T-cell (primary cell): ENCODE data around the gene ZNF256. TPM values are rescaled to one million over a fixed set of nuclear protein-coding genes. Genes with fewer than 3 reads are reported as not detected.

ENCODE experiments used
- ATAC-seq, 4 experiments: fragments of 200-7000 bp in 3 of 4; fragments of 150-1000 bp in 1 of 4; cut with Tn5 transposase; replicated peaks in 1 of 4; 1 replicate in 3 of 4; 2 replicates in 1 of 4; pipeline ENCODE4 v1.10.0; 2021; ENCODE audit warnings: moderate library complexity in 3 of 4, mild to moderate bottlenecking in 2 of 4, moderate number of reproducible peaks in 1 of 4
- CTCF ChIA-PET, 2 donors: fragments of 300-600 bp; sonication (Branson Sonifier 250); formaldehyde crosslinking; loops; one replicate each; lab custom pipeline; 2022; ENCODE audit warnings: antibody characterized with exemption in 2 of 2; lab: Charles Lee
- POLR2A ChIA-PET, 2 donors: fragments of 300-600 bp; sonication (Branson Sonifier 250); formaldehyde crosslinking; loops; one replicate each; lab custom pipeline; 2022; ENCODE audit warnings: antibody characterized with exemption in 2 of 2; lab: Charles Lee
- DNase-seq, 35 experiments: peaks; one replicate each; pipeline versions ENCODE4 v3.0.0 to v3.0.0-alpha.2; 2013 to 2023
- H3K27ac ChIP-seq: one replicate; pipeline ENCODE4 v1.5.1; 2013; ENCODE audit warnings: low read length
- H3K27me3 ChIP-seq, 2 experiments: replicated peaks in 1 of 2; 1 replicate in 1 of 2; 2 replicates in 1 of 2; pipeline versions ENCODE4 v1.6.1 to v1.7.0; 2013; ENCODE audit warnings: low read length in 1 of 2, mixed read lengths in 1 of 2; ENCODE audit not compliant: control insufficient read depth in 2 of 2, insufficient read depth in 2 of 2; ENCODE audit errors: extremely low read depth in 1 of 2
- H3K36me3 ChIP-seq, 2 donors: 1 replicate in 1 of 2; 2 replicates in 1 of 2; pipeline versions ENCODE4 v1.6.1 to v1.7.0; 2013; ENCODE audit warnings: low read length in 1 of 2; ENCODE audit not compliant: control insufficient read depth in 2 of 2, insufficient read depth in 1 of 2; ENCODE audit errors: extremely low read depth in 1 of 2
- H3K4me1 ChIP-seq, 2 experiments: 1 replicate in 1 of 2; 2 replicates in 1 of 2; pipeline versions ENCODE4 v1.6.1 to v1.7.0; 2013; ENCODE audit warnings: low read length in 2 of 2, mixed read lengths in 1 of 2; ENCODE audit not compliant: insufficient read depth in 2 of 2, control insufficient read depth in 1 of 2; ENCODE audit errors: extremely low read depth in 1 of 2
- H3K4me3 ChIP-seq, 2 donors: 1 replicate in 1 of 2; 2 replicates in 1 of 2; pipeline versions ENCODE4 v1.5.1 to v1.7.0; 2013; ENCODE audit warnings: mild to moderate bottlenecking in 2 of 2, low read length in 1 of 2, moderate library complexity in 1 of 2; ENCODE audit not compliant: control insufficient read depth in 1 of 2; ENCODE audit errors: extremely low read depth in 1 of 2
- H3K9me3 ChIP-seq: 2 replicates; pipeline ENCODE4 v1.7.0; 2013
- H3K27ac Mint-ChIP-seq, 2 donors: one replicate each; pipeline ENCODE4 v1.8.0; 2020 to 2021; ENCODE audit warnings: mild to moderate bottlenecking in 2 of 2, mixed read lengths in 2 of 2
- H3K27me3 Mint-ChIP-seq, 2 donors: one replicate each; pipeline ENCODE4 v1.8.0; 2021 to 2022; ENCODE audit warnings: mixed read lengths in 2 of 2
- H3K36me3 Mint-ChIP-seq: one replicate; pipeline ENCODE4 v1.8.0; 2021; ENCODE audit warnings: mixed read lengths
- H3K4me1 Mint-ChIP-seq, 3 donors: one replicate each; pipeline ENCODE4 v1.8.0; 2020 to 2022; ENCODE audit warnings: mixed read lengths in 3 of 3, mild to moderate bottlenecking in 1 of 3
- H3K4me3 Mint-ChIP-seq, 3 donors: one replicate each; pipeline ENCODE4 v1.8.0; 2020 to 2022; ENCODE audit warnings: mild to moderate bottlenecking in 3 of 3, mixed read lengths in 3 of 3, moderate library complexity in 3 of 3
- H3K9me3 Mint-ChIP-seq, 3 donors: one replicate each; pipeline ENCODE4 v1.8.0; 2020 to 2022; ENCODE audit warnings: mixed read lengths in 3 of 3
- WGBS: methylation state at CpG from one replicate; pipeline ENCODE4 v1.1.5; 2013; ENCODE audit warnings: missing lambda C conversion rate; ENCODE audit not compliant: insufficient coverage; 5-methylcytosine and 5-hydroxymethylcytosine counted together
- total RNA-seq, 35 experiments: library from RNA in 6 of 35; stranded (reverse) in 6 of 35; fragments of 120-200 nt in 1 of 35; gene quantifications; one replicate each; pipeline versions ENCODE4 v1.2.1 to v1.2.4 and lab custom pipeline; 2013 to 2026

ZNF256 gene
- total RNA-seq, 5 donors from 2014 or later (not counting 1 experiment from before 2014, with no cell fraction given): 9.7 to 13.6 (median 12.0) TPM

DNA sequence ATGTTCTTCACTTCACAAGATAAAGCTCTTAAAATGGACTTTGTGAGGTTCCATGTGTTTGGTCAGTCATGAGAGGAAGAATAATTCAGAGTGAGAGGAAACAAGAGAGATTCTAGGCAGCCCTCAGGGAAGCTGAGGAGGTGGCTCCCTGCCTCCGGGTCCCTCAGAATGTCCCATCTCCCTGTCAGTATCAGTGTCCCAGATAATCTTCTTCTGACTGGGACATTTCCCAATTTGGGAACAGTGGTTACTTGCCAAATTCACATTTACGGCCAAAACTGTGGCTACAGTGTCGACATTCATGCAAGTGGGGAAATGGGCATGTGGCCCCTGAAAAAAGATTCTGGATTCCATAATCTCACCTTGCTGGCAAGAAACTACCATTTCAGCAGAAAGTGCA, 40.1 kb downstream of the ZNF256 start:
- Histone ChIP-seq H3K4me3 (no peak overlapping the region), H3K4me1 (no peaks in the 10 kb centered on the region), H3K9me3 (no peaks in the 10 kb centered on the region), H3K27me3 (no peaks in the 10 kb centered on the region), H3K27ac (no peak overlapping the region), H3K36me3 (peaks cover 5 to 22% of the 10 kb centered on the region in 2 donors)
- DNase-seq (no peak), ATAC-seq (no peak)
- POLR2A ChIA-PET: no interaction called here
- Mint-ChIP-seq H3K9me3 (peaks cover 9 to 39% (median 35%) of the 10 kb centered on the region in 3 donors), H3K4me1 (peaks cover 6 to 11% (median 9%) of the 10 kb centered on the region in 3 donors), H3K27me3 (no peaks in the 10 kb centered on the region), H3K4me3 (no peak overlapping the region), H3K36me3 (peaks cover 64% of the 10 kb centered on the region), H3K27ac (no peak overlapping the region)
- WGBS: 100% methylated on average over 3 of the region's 3 CpGs
- CTCF ChIA-PET: interaction anchor here in 1 of 2 donors (0.5 kb wide), 1 partner anchor 502 kb away, joined by 6 read pairs; no protein-coding TSS in a partner anchor

GRCh38 chr19:57905258-57905657, 42.2 kb downstream of the ZNF256 start:
- WGBS: 95% methylated on average over 2 of the region's 6 CpGs
- Mint-ChIP-seq H3K36me3 (peaks cover 44% of the 10 kb centered on the region), H3K27ac (no peak overlapping the region), H3K4me1 (peaks cover 3 to 6% (median 5%) of the 10 kb centered on the region in 3 donors), H3K9me3 (peaks cover 0 to 35% (median 23%) of the 10 kb centered on the region in 3 donors), H3K4me3 (no peak overlapping the region), H3K27me3 (no peaks in the 10 kb centered on the region)
- no peak overlapping the region for H3K27ac ChIP-seq
- CTCF ChIA-PET: no interaction called here
- no peaks in the 10 kb centered on the region for H3K9me3 ChIP-seq
- H3K27me3 ChIP-seq: no peaks in the 10 kb centered on the region
- H3K4me3 ChIP-seq: no peak overlapping the region
- POLR2A ChIA-PET: no interaction called here
- no peak for DNase-seq
- peaks cover 0 to 1% of the 10 kb centered on the region in 2 donors for H3K36me3 ChIP-seq
- no peaks in the 10 kb centered on the region for H3K4me1 ChIP-seq
- ATAC-seq: no peak

- no peaks in the 10 kb centered on the region for H3K4me1 ChIP-seq
- Mint-ChIP-seq H3K4me3 (no peak overlapping the region), H3K27me3 (no peaks in the 10 kb centered on the region), H3K27ac (no peak overlapping the region), H3K36me3 (peaks cover 34% of the 10 kb centered on the region), H3K4me1 (peaks cover 3 to 6% (median 5%) of the 10 kb centered on the region in 3 donors), H3K9me3 (peaks cover 0 to 37% (median 23%) of the 10 kb centered on the region in 3 donors)
- WGBS: 93% methylated on average over 5 of the region's 7 CpGs
- ChIA-PET CTCF (no interaction called here), POLR2A (no interaction called here)
- H3K27ac ChIP-seq: no peak overlapping the region
- no peak overlapping the region for H3K4me3 ChIP-seq
- no peak for DNase-seq
- no peak for ATAC-seq
- no peaks in the 10 kb centered on the region for H3K36me3 ChIP-seq
- H3K9me3 ChIP-seq: no peaks in the 10 kb centered on the region
- no peaks in the 10 kb centered on the region for H3K27me3 ChIP-seq
Measured at GRCh38 chr19:57903618-57904184, 43.8 kb downstream of the ZNF256 start.

GRCh38 chr19:57900311-57900710, 47.2 kb downstream of the ZNF256 start:
- peaks cover 15% of the 10 kb centered on the region for H3K36me3 Mint-ChIP-seq
- no peak overlapping the region for H3K27ac Mint-ChIP-seq
- peaks cover 7 to 30% (median 11%) of the 10 kb centered on the region in 3 donors for H3K9me3 Mint-ChIP-seq
- no peaks in the 10 kb centered on the region for H3K27me3 ChIP-seq
- peaks cover 3 to 6% (median 5%) of the 10 kb centered on the region in 3 donors for H3K4me1 Mint-ChIP-seq
- no peaks in the 10 kb centered on the region for H3K27me3 Mint-ChIP-seq
- no peaks in the 10 kb centered on the region for H3K4me1 ChIP-seq
- no peak overlapping the region for H3K4me3 ChIP-seq
- ChIA-PET CTCF (no interaction called here), POLR2A (interaction anchor here in 1 of 2 donors (0.6 kb wide), 1 partner anchor 596 kb away, joined by 3 read pairs; no protein-coding TSS in a partner anchor)
- ATAC-seq: no peak
- no peak for DNase-seq
- H3K4me3 Mint-ChIP-seq: no peak overlapping the region
- WGBS: 20% methylated on average over 1 of the region's 5 CpGs
- no peak overlapping the region for H3K27ac ChIP-seq
- no peaks in the 10 kb centered on the region for H3K36me3 ChIP-seq
- H3K9me3 ChIP-seq: no peaks in the 10 kb centered on the region

Other genes starting within 250 kb of the ZNF256 start
- 10 to 100 TPM in 2 of 5 donors, 1 to 10 TPM in 3; 6.3 to 16.2 (median 7.7) TPM for gene ZNF154, start 238.5 kb downstream of the ZNF256 start, total RNA-seq
- 10 to 100 TPM; 15.2 to 32.8 (median 30.4) TPM for gene ZNF671, start 220.1 kb downstream of the ZNF256 start, total RNA-seq
- 10 to 100 TPM; 14.3 to 36.5 (median 26.9) TPM for gene ZNF776, start 200.9 kb downstream of the ZNF256 start, total RNA-seq
- 10 to 100 TPM; 34.0 to 46.9 (median 40.1) TPM for gene ZNF586, start 178.0 kb downstream of the ZNF256 start, total RNA-seq
- gene ZNF552, start 132.8 kb downstream of the ZNF256 start, total RNA-seq: 10 to 100 TPM; 12.7 to 18.9 (median 16.2) TPM
- gene ZNF587B, start 117.4 kb downstream of the ZNF256 start, total RNA-seq: 10 to 100 TPM; 16.5 to 27.7 (median 22.8) TPM
- gene ZNF587, start 97.8 kb downstream of the ZNF256 start, total RNA-seq: 10 to 100 TPM; 56.6 to 60.5 (median 56.8) TPM
- gene ZNF814, start 58.7 kb downstream of the ZNF256 start, total RNA-seq: 10 to 100 TPM; 22.1 to 38.8 (median 36.2) TPM
- 10 to 100 TPM; 23.6 to 39.7 (median 36.6) TPM for gene ZNF417, start 31.1 kb downstream of the ZNF256 start, total RNA-seq
- 1 to 10 TPM; 2.3 to 9.0 (median 6.3) TPM for gene ZNF418, start 12.3 kb downstream of the ZNF256 start, total RNA-seq
- gene C19orf18, start 26.8 kb upstream of the ZNF256 start, total RNA-seq: 1 to 10 TPM in 2 of 5 donors, under 1 TPM in 3; 0.66 to 1.2 (median 0.93) TPM
- gene ZNF606, start 55.1 kb upstream of the ZNF256 start, total RNA-seq: 10 to 100 TPM in 4 of 5 donors, 1 to 10 TPM in 1; 8.2 to 40.5 (median 26.4) TPM
- gene ZSCAN1, start 86.3 kb upstream of the ZNF256 start, total RNA-seq: not detected
- gene ZNF135, start 111.6 kb upstream of the ZNF256 start, total RNA-seq: 1 to 10 TPM; 1.2 to 2.8 (median 2.1) TPM
- gene ZSCAN18, start 150.5 kb upstream of the ZNF256 start, total RNA-seq: 10 to 100 TPM; 45.3 to 62.6 (median 52.4) TPM
- gene ZNF329, start 203.1 kb upstream of the ZNF256 start, total RNA-seq: 10 to 100 TPM; 11.5 to 14.9 (median 14.1) TPM
- gene ZNF274, start 235.4 kb upstream of the ZNF256 start, total RNA-seq: 10 to 100 TPM; 44.9 to 70.7 (median 63.4) TPM